Immature natural killer cell (primary cell): ENCODE results near the gene MEG3. TPM values are rescaled to one million over a fixed set of nuclear protein-coding genes. Genes with fewer than 3 reads are reported as not detected.

Experiments
- DNase-seq, 3 donors: peaks; one replicate each; pipeline ENCODE4 v3.0.0; 2022; ENCODE audit warnings: mixed read lengths in 1 of 3
- H3K27ac Mint-ChIP-seq, 6 donors: one replicate each; pipeline ENCODE4 v1.8.0; 2020; ENCODE audit warnings: mixed read lengths in 6 of 6, mild to moderate bottlenecking in 5 of 6, inconsistent platforms in 4 of 6, moderate library complexity in 3 of 6
- H3K27me3 Mint-ChIP-seq, 3 donors: one replicate each; pipeline ENCODE4 v1.8.0; 2020 to 2021; ENCODE audit warnings: low read depth in 3 of 3, mild to moderate bottlenecking in 3 of 3, mixed read lengths in 3 of 3, moderate library complexity in 3 of 3, inconsistent platforms in 1 of 3
- H3K36me3 Mint-ChIP-seq, 3 donors: one replicate each; pipeline ENCODE4 v1.8.0; 2020; ENCODE audit warnings: mixed read lengths in 3 of 3, inconsistent platforms in 2 of 3, mild to moderate bottlenecking in 2 of 3
- H3K4me1 Mint-ChIP-seq, 2 donors: one replicate each; pipeline ENCODE4 v1.8.0; 2020; ENCODE audit warnings: inconsistent platforms in 2 of 2, mild to moderate bottlenecking in 2 of 2, mixed read lengths in 2 of 2, moderate library complexity in 1 of 2
- H3K4me3 Mint-ChIP-seq, 5 donors: one replicate each; pipeline ENCODE4 v1.8.0; 2020; ENCODE audit warnings: mild to moderate bottlenecking in 5 of 5, mixed read lengths in 5 of 5, inconsistent platforms in 3 of 5, moderate library complexity in 3 of 5
- H3K9me3 Mint-ChIP-seq, 6 donors: one replicate each; pipeline ENCODE4 v1.8.0; 2020; ENCODE audit warnings: mild to moderate bottlenecking in 6 of 6, mixed read lengths in 6 of 6, inconsistent platforms in 4 of 6, moderate library complexity in 3 of 6
- polyA plus RNA-seq, 3 donors: library from polyadenylated mRNA; unstranded; fragments of 300-500 nt; fragmentation: Illumina TruSeq; gene quantifications; one replicate each; pipeline ENCODE4 v1.2.3, GENCODE V29; 2021

Gene MEG3
- polyA plus RNA-seq, 3 donors from 2014 or later = not detected

- Mint-ChIP-seq H3K36me3 (no peaks in the 10 kb centered on the region), H3K27me3 (peaks cover 7 to 9% (median 7%) of the 10 kb centered on the region in 3 donors), H3K4me1 (no peaks in the 10 kb centered on the region), H3K4me3 (no peak overlapping the region), H3K27ac (no peak overlapping the region), H3K9me3 (peaks cover 0 to 1% (median 0%) of the 10 kb centered on the region in 6 donors)
- DNase-seq = no peak
Observed at GRCh38 chr14:100891501-100892445, 65.9 kb downstream of the MEG3 start.

GRCh38 chr14:100892496-100893227 is 66.7 kb downstream of the MEG3 start:
- Mint-ChIP-seq H3K36me3 (no peaks in the 10 kb centered on the region), H3K27ac (no peak overlapping the region), H3K9me3 (peaks cover 0 to 1% (median 0%) of the 10 kb centered on the region in 6 donors), H3K27me3 (peaks cover 6 to 9% (median 7%) of the 10 kb centered on the region in 3 donors), H3K4me1 (no peaks in the 10 kb centered on the region), H3K4me3 (no peak overlapping the region)
- DNase-seq = no peak

- DNase-seq = no peak
- H3K4me1 Mint-ChIP-seq = no peaks in the 10 kb centered on the region
- H3K36me3 Mint-ChIP-seq = no peaks in the 10 kb centered on the region
- H3K4me3 Mint-ChIP-seq = no peak overlapping the region
- peaks cover 0 to 1% (median 0%) of the 10 kb centered on the region in 6 donors for H3K9me3 Mint-ChIP-seq
- H3K27me3 Mint-ChIP-seq = peaks cover 6 to 12% (median 7%) of the 10 kb centered on the region in 3 donors
- no peak overlapping the region for H3K27ac Mint-ChIP-seq
Observed at GRCh38 chr14:100893228-100893601, 67.3 kb downstream of the MEG3 start.

GRCh38 chr14:100893760-100894159 is 67.8 kb downstream of the MEG3 start:
- H3K9me3 Mint-ChIP-seq = peaks cover 0 to 1% (median 0%) of the 10 kb centered on the region in 6 donors
- no peaks in the 10 kb centered on the region for H3K4me1 Mint-ChIP-seq
- DNase-seq = no peak
- no peaks in the 10 kb centered on the region for H3K36me3 Mint-ChIP-seq
- no peak overlapping the region for H3K27ac Mint-ChIP-seq
- no peak overlapping the region for H3K4me3 Mint-ChIP-seq
- H3K27me3 Mint-ChIP-seq = peaks cover 6 to 12% (median 7%) of the 10 kb centered on the region in 3 donors

- Mint-ChIP-seq H3K36me3 (no peaks in the 10 kb centered on the region), H3K27me3 (peaks cover 6 to 17% (median 12%) of the 10 kb centered on the region in 3 donors), H3K27ac (no peak overlapping the region), H3K4me1 (no peaks in the 10 kb centered on the region), H3K4me3 (no peak overlapping the region), H3K9me3 (peaks cover 0 to 1% (median 0%) of the 10 kb centered on the region in 6 donors)
- no peak for DNase-seq
Observed at GRCh38 chr14:100894416-100894815, 68.5 kb downstream of the MEG3 start.

GRCh38 chr14:100895411-100895810 is 69.5 kb downstream of the MEG3 start:
- Mint-ChIP-seq H3K4me1 (no peaks in the 10 kb centered on the region), H3K36me3 (no peaks in the 10 kb centered on the region), H3K9me3 (peaks cover 0 to 1% (median 0%) of the 10 kb centered on the region in 6 donors), H3K27me3 (peaks cover 7 to 18% (median 15%) of the 10 kb centered on the region in 3 donors), H3K4me3 (no peak overlapping the region), H3K27ac (no peak overlapping the region)
- DNase-seq = no peak

- H3K27me3 Mint-ChIP-seq = peaks cover 10 to 22% (median 15%) of the 10 kb centered on the region in 3 donors
- H3K27ac Mint-ChIP-seq = no peak overlapping the region
- DNase-seq = no peak
- no peaks in the 10 kb centered on the region for H3K4me1 Mint-ChIP-seq
- no peaks in the 10 kb centered on the region for H3K36me3 Mint-ChIP-seq
- no peak overlapping the region for H3K4me3 Mint-ChIP-seq
- peaks cover 0 to 1% (median 0%) of the 10 kb centered on the region in 6 donors for H3K9me3 Mint-ChIP-seq
Observed at GRCh38 chr14:100896369-100897060, 70.6 kb downstream of the MEG3 start.

- no peak for DNase-seq
- H3K9me3 Mint-ChIP-seq = peaks cover 0 to 4% (median 0%) of the 10 kb centered on the region in 6 donors
- H3K36me3 Mint-ChIP-seq = no peaks in the 10 kb centered on the region
- H3K27me3 Mint-ChIP-seq = peaks cover 14 to 23% (median 15%) of the 10 kb centered on the region in 3 donors
- H3K27ac Mint-ChIP-seq = no peak overlapping the region
- H3K4me3 Mint-ChIP-seq = no peak overlapping the region
- no peaks in the 10 kb centered on the region for H3K4me1 Mint-ChIP-seq
Observed at GRCh38 chr14:100898465-100898864, 72.5 kb downstream of the MEG3 start.

GRCh38 chr14:100898935-100899883 is 73.3 kb downstream of the MEG3 start:
- Mint-ChIP-seq H3K27me3 (peaks cover 14 to 21% (median 15%) of the 10 kb centered on the region in 3 donors), H3K4me1 (no peaks in the 10 kb centered on the region)

GRCh38 chr14:100899884-100900771 is 74.2 kb downstream of the MEG3 start:
- Mint-ChIP-seq H3K9me3 (peaks cover 0 to 2% (median 0%) of the 10 kb centered on the region in 6 donors), H3K27me3 (peaks cover 14 to 19% (median 15%) of the 10 kb centered on the region in 3 donors), H3K4me3 (no peak overlapping the region), H3K36me3 (no peaks in the 10 kb centered on the region), H3K27ac (no peak overlapping the region), H3K4me1 (no peaks in the 10 kb centered on the region)
- DNase-seq = no peak

More at GRCh38 chr14:100898935-100899883, 73.3 kb downstream of the MEG3 start:
- Mint-ChIP-seq H3K27ac (no peak overlapping the region), H3K4me3 (no peak overlapping the region), H3K9me3 (peaks cover 0 to 4% (median 0%) of the 10 kb centered on the region in 6 donors), H3K36me3 (no peaks in the 10 kb centered on the region)
- DNase-seq = no peak

- Mint-ChIP-seq H3K4me3 (no peak overlapping the region), H3K36me3 (no peaks in the 10 kb centered on the region), H3K27ac (no peak overlapping the region), H3K4me1 (no peaks in the 10 kb centered on the region), H3K9me3 (peaks cover 0 to 2% (median 0%) of the 10 kb centered on the region in 6 donors), H3K27me3 (peaks cover 12 to 16% (median 13%) of the 10 kb centered on the region in 3 donors)
- no peak for DNase-seq
Observed at GRCh38 chr14:100900837-100901390, 75.0 kb downstream of the MEG3 start.
